HG03103 (cell line): ENCODE results near the gene CCNJL.
"Not testable (repeated sequence)": the region's sequence is repeated elsewhere in the genome, so short reads cannot be mapped to it uniquely, and the experiment has no call there.

Experiments used
- ATAC-seq: cut with Tn5 transposase; IDR thresholded peaks from one replicate; pipeline ENCODE4 v1.9.1; 2021; ENCODE audit warnings: low read depth; ENCODE audit not compliant: unreplicated experiment

The CCNJL gene

DNA sequence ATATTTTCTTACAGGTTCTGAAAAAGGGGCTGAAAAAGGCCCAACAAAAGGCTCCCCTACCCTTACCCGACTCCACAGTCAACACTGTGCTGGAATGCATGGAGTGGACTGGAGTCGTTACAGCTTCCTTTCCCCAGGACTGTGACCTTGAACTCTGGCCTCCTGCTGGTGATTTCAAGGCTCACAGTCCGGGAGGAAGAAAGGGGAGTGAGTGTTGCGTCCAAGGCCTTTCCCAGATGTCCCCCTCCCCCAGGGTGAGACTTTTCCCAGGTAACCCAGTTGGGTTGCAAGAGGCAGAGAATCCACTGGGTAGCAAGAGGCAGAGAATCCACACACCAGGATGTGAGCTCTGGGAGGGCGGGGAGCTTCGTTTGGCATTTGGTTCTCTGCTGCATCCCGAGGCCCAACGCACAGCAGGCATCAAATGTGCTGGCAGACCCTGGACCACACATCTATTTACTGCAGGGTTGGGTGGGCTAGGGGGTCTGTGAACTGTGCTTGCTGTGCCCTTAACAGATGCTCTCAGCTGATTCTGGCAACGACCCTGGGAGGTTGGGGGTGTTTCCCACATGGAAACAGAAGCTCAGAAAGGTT, 45.5 kb downstream of the CCNJL start:
- no peak for ATAC-seq

DNA sequence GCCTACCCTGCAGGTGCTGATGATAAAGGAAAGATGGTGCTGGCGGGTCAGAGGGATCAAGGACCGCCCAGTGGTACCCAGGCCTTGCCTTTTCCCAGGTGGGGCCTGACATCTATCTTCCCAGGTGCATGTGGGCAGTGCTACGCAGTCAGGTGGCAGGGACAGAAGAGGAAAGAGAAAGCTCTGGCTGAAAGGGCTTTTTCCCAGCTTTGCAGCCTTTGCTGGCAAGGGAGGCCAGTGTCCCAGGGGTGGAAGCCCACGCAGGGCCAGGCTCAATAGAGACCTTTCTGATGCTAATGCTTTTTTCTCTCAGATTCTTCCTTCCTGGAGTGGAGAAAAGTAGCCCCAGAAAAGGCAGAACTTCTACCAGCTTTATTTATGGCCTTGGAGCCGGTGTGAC, 46.3 kb downstream of the CCNJL start:
- ATAC-seq, result no peak

DNA sequence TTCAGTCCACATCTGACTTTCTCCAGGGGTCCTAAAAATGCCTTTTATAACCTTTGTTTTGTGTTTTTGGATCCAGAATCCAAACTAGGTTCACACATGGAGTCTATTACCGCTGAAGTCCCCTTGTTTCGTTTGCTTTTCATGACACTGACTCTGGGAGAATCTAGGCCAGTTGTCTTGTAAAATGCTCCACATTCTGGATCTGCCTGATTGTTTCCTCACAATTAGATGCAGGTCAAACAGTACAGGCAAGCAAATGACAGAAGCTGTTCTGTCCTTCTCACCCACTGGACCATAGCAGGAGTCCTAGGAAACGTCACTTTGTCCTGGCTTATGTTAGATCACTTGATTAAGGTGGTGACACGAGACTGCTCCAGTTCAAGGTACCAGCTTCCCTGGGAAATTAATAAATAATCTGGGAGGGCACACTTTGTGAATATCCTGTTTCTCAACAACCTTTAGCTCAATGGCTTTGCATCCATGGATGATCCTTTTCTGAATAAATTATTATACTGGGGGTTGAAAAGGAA, 49.0 kb downstream of the CCNJL start:
- ATAC-seq, result no peak

DNA sequence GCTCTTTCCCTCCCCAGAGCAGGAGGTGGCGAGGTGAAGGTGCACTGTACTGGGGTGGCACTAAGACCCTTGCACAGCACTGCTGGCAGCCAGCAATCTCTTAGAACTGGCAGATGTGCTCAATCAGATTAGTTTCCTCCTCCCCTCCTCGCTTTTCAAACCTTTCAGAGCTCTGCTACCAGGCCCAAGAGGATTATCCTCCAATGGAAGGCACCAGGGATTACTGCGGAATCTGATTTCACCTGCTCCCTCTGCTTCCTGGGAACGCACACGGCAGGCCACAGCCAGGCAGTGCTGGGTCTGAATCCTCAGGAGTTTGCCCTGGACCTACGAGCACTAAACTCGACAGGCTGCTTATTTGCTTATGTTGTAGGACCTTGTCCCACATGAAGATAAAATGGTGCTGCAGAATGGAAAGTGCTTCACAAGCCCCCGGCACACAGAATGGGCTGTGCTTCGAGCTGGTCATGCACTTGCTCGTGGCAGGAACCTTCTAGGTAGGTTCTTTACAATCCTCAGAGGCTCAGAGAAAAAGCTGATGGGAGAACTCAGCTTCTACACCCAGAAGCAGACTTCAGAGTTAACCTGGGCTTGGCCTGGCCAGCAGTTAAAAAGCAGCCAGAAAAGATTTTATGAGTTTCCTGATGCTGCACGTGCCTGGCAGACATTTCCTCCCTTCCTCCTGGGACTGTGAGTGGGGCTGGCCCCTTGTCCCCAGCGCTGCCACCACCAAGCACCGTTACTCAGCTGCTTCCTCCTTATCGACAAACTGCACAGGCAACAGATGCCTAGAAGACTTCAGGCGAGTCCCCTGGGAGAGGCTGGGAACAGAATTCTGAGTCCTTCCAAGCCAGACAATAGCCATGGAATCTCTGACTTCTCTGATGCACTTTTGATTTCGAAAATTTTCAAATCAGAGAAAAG, 50.0 kb downstream of the CCNJL start:
- no peak for ATAC-seq

DNA sequence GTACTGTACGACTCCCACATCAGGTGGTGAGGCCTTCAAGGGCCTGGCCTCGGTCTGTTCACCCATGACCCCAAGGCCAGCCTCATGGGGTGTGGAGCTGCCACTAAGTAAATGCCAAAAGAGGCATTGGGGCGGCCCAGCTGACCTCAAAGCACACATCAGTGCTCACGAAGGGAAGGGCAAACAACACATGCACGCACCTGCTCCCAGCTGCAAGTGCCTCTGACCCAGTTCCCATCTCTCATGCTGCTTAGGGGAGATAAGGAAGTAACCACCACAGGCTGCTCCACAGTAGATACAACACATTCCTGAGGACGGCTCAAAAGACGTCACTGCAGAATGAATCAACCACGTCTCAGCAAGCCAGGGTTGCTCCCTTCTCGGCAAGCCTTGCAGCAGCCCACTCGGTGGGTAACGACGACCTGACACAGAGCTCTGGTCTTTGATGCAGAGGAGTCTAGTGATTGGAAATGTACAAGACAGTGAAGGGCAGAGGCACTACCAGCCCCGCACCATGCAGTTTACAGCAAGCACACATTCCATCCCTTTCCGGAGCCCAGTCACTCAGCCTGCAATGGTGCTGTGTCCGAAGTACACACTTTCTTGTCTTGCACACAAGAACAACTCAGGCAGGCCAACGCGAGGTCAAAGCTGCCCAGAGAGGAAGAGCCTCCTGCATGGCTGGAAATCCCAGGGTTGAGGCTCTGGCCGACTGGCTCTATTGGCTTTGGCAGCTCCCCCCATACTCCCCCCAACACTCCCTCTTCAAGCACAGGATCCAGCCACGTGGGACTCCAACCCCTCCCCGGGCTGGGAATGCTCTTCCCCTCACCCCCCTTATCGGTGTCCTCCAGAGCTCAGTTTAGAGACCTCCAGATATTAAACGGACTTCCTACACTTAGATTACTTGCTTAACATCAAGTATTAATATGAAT, 51.2 kb downstream of the CCNJL start:
- ATAC-seq, result peak; percentile 34

DNA sequence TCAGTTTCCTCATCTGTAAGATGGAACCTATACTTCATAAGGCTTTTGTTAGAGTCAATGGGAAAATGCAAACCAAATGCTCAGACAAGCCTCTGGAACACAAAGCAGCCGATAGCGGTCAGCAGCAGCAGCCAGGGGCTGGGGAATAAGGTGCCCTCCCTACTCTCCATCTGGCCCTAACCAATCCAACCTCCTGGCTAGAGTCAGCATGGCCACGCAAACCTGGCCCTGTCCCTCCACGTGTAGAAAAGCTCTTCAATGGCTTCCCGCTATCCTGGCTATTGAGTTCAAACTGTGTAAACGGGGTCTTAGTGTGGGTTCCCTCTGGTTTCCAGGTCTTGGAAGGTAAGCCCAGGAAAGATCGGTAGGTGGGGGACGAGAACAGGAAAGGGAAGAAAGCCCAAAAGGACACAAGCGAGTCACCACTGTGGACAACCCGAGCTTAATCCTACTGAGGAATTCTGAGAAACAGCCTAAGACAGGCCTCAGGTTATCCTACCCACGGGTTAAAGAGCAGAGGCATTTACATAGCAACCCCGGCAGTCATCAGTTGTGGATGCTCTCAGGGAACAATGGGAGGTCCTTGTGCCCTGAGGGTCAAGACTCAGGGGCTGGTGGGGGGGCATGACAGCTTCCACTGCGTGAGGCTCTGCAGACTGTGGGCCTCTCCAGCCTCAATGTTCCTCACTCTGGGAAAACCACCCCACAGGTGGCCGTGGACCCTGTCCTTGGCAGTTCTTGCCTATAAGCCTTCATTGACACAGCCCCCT, 52.2 kb downstream of the CCNJL start:
- ATAC-seq, result no peak

DNA sequence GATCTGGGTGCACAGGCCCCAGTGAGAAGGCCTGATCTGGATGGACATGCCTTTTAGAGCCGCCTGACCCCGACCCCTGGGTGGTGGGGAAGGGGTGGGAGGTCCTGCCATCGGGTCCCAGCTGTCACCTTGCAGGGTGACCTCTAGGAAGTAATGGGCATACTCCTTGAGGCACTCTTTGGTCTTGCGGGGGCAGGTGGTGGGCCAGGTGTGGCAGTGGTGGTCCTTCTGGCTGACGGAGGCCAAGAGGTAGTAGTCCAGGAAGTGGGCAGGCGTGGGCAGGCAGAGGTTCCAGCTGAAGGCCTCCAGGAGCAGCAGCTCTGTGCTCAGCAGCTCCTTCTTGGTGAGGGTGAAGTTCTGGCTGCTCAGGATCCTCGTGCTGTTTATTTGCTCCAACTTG, 53.0 kb downstream of the CCNJL start:
- no peak for ATAC-seq

DNA sequence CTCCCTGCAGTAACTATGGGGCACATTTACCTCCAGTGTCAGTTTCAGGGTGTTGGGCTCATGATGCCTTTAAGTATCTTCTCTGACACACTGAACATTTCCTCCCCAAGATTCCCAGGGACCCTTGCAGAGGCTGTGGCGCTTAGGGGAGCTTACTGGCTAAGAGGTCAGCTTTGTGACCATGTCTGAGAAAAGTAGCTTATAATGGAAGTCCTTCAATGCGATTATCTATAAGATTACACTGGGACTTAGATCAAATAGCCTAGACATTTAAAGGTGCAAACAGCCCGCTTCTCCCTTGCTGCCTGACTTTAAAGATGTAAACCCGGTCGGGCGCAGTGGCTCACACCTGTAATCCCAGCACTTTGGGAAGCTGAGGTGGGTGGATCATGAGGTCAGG, 57.7 kb downstream of the CCNJL start:
- ATAC-seq, result no peak

DNA sequence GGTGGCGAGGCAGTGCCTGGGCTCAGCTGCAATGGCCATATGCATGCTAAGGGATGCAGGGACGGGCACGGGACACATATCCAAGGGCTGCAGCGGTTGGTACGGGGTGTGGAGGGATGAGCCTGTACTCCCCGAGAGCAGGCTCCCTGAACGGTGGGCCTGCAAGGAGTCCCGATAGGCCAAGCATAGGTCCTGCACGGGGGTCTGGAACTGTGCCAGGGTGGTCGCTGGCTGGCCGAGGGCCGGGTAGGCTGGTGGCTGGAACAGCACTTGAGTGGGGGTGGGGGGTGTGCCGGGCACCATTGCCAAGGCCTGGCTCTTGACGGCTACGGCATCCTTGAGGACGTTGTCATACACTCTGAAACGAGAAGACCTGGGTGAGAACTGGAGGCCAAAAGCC, 58.9 kb downstream of the CCNJL start:
- no peak for ATAC-seq

DNA sequence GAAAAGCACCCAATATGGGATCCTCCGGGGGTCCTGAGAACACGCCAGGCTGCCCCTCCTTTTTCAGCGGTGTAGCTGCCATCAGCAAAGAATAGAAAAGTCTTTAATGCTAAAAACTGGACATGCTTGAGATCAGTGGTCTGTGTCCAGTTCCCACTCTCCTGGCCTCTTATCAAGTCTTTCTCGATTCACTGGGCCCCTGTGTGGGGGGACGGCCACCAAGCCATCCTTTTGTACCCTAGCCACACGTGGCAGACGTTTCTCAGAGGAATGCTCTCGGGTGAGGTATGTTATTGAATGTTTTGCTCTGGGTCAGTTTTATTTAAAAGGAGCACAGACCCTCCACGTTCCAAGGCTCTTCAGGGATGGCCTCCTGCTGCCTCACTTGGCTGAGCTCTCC, 59.4 kb downstream of the CCNJL start:
- no peak for ATAC-seq

DNA sequence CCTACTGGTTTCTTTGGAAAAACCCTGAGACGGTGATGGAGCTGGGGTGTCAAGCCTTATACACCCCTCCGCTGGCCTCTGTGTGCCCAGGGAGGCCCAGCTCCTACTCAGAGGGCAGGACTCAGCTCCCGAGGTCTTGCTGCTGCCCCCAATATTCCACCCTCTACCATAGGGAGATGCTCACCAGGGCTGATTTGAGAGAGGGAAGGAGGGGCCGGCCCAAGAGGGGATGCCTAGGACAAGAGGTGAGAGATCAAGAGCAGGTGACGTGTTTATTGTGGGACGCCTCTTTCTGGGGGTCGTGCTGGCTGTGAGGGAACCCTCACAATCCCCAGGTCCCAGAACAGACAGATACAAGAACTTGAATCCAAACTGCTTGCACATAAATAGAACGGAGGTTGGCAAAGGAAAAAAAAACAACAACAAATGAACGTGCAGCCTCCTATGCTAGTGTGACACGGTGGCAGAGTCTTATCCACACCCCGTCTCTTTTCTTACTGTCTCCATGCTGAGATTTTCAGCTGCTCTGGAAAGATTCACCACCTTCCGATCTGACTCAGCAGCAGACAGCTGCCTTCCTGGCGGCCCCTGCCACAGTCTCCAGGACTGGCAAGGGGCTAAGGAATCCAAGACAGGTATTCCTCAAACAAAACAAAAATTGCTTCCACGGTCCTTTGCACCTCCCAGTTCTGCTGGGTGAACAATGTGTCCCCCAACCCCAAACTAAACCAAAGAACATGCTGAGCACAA, 60.8 kb downstream of the CCNJL start:
- no peak for ATAC-seq

DNA sequence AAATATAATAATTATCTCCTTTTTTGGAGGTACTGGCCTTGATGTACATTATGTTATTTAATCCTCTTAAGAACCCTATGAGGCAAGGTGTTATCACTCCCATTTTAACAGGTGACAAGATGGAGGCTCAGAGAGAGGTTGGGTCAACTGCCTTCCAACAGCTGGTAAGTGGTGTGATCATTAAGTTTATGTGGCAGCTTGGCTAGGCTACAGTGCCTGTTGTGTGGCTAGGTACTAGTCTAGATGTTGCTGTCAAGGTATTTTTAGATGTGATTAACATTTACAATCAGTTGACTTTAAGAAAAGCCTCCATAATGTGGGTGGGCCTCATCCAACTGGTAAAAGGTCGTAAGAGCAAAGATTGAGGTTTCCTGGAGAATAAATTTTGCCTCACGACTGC, 61.5 kb downstream of the CCNJL start:
- ATAC-seq, result no peak

DNA sequence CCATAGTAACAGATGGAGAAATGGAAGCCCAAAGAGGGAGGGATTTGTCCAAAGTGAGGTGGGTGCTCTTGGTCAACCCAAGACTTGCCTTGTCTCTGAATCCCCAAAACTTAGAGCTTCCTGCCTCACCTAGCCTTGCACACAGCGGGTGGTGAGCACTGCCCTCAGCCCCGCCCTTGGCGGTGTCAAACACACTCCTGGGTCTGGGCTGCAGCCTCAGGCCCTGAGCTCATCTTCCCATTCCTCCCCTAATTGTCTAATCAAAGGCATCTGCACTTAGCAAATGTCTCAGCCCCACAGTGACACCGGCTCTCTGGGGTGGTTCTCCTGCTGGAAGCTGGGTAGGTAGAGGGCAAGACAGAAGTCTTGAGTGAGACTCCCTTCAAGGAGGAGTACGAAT, 62.1 kb downstream of the CCNJL start:
- no peak for ATAC-seq

DNA sequence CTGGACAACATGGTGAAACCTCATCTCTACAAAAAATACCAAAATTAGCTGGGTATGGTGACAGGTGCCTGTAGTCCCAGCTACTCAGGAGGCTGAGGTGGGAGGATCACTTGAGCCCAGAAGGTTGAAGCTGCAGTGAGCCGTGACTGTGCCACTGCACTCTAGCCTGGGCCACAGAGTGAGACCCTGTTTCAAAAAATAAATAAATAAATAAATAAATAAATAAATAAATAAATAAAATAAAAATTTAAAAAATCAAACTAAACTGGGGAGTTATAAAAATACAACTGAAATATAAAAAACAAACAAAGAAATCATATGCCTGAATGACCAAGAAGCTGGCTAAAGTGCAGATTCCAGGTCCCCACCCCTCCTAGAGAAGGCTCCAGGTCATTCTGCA, 62.8 kb downstream of the CCNJL start:
- not testable (repeated sequence) for ATAC-seq

DNA sequence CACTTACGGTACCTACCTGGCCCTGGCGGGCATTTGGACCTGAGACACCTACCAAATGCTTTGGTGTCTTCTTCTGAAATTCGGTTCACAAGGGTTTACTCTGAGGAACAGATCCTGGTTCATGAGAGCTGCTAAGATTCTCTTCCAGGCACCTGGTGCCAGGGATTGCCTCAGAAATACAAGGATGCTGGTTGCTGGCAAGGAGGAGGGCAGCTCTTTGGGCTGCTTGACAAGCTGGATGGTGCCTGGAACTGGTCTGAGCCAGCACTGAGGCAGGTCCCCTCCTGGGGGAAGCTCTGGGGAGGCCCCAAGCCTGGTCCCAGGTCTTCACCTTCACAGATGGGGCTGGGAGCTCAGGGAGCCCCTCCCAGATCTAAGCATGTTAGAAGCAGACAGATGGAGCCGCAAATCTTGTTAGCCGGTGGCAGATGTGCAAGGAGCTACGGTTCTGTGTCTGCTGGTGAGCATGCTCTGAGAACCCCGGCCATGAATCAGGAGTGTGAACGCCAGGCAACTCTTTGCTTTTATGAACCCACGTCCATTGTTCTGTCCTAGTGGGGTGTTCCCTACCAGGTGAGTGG, 66.8 kb downstream of the CCNJL start:
- ATAC-seq, result no peak

DNA sequence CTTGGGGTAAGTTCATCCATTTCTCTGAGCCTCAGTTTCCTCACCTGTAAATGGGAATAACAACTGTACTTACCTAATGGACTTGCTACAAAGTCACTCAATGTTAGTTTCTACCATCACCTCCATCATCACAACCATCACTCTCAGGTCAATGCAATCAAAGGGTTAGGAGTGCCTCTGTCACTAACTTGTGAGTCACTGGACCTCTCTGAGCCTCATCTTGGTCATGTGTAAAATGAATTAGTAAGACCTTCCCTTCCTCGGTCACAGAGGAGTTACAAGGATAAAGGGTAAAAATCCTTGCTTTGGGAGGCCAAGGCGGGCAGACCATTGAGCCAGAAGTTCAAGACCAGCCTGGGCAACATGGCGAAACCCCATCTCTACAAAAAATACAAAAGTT, 70.2 kb downstream of the CCNJL start:
- no peak for ATAC-seq

DNA sequence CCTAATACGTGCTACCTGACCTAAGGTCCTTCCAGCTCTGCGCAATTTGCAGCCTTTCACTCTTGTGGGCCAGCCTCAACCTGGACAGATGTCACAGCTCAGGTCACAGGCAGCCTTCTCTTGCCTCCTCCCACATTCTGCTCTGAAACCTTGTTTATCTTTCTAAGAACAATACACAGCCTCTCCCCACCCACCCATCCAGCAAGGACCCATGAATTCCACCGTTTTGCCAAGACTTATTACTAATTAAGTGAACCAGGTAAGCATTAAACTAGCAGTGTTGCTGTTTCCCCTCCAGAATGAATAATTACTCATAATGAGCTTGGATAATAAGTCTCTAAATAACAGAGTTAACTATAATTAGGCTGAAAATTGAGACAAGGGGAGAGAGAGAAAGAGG, 72.0 kb downstream of the CCNJL start:
- ATAC-seq, result no peak

DNA sequence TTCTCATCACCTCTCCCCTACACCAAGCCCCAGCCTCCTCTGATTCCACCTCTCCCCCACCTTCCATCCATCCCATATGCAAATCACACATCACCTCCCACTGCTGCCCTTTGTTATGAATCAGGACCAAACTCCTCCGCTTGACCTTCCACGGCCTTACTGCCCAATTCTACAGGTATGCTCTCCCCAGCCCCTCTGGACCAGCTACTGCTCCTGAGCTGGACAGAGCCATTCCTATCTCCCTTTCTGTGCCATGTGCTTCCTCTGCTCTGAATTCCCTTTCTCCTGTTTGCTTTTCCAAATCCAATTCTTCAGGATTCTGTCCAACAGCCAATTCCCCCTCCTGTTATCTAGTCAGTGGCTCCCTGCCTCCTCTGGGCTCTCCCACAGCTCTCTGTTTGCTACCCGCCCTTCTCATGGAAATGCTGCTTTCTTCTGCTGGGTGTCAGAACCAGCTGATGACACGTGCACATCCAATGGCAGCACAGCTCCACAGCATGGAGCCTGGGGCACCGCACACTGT, 74.7 kb downstream of the CCNJL start:
- no peak for ATAC-seq

DNA sequence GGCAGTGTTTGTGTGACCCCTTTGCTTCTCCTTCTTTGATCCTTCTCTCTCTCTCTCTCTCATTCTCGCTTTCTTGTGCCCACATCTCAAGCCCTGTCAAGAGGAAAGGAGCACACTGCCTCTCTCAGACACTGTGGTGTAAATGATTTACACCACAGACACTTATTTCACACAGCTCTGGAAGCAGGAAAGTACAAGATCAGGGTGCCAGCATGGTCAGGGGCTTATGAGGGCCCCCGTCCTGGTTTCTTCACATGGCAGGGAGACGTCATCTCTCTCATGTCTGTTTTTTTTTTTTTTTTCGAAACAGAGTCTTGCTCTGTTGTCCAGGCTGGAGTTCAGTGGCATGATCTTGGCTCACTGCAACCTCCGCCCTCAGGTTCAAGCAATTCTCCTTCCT, 76.6 kb downstream of the CCNJL start:
- no peak for ATAC-seq
